ENCODE data around the gene MPP2.
"Not testable (repeated sequence)": the region's sequence is repeated elsewhere in the genome, so short reads cannot be mapped to it uniquely, and the experiment has no call there.

Gene MPP2, protein sequence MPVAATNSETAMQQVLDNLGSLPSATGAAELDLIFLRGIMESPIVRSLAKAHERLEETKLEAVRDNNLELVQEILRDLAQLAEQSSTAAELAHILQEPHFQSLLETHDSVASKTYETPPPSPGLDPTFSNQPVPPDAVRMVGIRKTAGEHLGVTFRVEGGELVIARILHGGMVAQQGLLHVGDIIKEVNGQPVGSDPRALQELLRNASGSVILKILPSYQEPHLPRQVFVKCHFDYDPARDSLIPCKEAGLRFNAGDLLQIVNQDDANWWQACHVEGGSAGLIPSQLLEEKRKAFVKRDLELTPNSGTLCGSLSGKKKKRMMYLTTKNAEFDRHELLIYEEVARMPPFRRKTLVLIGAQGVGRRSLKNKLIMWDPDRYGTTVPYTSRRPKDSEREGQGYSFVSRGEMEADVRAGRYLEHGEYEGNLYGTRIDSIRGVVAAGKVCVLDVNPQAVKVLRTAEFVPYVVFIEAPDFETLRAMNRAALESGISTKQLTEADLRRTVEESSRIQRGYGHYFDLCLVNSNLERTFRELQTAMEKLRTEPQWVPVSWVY

DNA sequence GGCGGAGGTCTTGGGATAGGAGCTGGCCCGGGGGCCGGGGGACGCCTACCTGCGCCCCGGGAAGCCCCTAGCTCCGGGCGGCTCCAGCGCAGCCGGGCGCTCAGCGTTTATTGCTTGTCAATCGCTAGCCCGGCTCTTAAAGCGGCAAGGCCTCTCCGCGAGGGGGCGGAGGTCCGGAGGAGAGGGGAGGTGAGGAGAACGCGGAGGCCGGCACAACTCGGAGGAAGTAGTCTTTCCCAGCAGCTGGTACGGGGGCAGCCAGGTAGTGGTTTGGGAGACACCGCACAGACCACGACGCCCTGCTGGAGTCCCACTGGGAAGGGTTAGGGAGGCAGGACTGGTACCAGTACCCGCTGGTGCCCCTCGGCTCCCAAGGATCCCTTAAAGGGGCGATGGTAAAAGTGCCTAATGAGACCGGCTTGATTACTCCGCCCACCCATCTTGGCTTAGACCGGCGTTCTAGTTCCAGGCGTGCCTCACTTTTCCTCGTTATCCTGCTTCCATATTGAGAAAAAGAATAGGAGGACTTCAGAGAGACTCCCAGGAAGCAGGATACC, at the start of gene MPP2:
MPP2 (minus strand) TSS at position 112 of the 557 bp plus-strand sequence. CDS start 3,076 bp downstream, outside the sequence.
- peak; percentile 87 for DNase-seq (ENCODE audit: low spot score)

GRCh38 chr17:43956222-43956621, 48.9 kb upstream of the MPP2 start:
- DNase-seq (ENCODE audit: low spot score): no peak

DNA sequence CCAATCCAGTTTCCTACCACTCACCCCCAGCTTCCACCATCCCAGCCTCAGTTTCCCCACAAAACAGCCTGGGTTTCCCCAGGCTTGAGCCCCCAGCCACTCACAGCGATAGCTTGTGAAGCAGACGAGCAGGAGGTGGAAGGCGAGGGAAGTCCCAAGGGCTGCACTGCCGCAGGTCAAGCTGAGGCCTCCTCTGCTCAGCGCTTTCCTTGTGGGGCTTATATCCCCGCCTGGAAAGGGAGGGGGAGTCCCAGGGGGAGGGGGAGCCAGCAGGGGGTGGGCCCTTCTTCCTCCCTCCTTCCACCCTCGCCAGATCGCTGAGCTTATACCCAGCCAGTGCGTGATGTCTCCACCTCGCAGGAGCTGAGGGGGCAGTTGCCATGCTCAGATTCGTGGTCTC, 46.4 kb upstream of the MPP2 start, which contains the start of gene PYY:
PYY (minus strand) TSS at position 195 of the 400 bp plus-strand sequence. CDS start 457 bp downstream, outside the sequence.
- no peak for DNase-seq (ENCODE audit: low spot score)

GRCh38 chr17:43952724-43953666, 45.7 kb upstream of the MPP2 start:
- no peak for DNase-seq (ENCODE audit: low spot score)

DNA sequence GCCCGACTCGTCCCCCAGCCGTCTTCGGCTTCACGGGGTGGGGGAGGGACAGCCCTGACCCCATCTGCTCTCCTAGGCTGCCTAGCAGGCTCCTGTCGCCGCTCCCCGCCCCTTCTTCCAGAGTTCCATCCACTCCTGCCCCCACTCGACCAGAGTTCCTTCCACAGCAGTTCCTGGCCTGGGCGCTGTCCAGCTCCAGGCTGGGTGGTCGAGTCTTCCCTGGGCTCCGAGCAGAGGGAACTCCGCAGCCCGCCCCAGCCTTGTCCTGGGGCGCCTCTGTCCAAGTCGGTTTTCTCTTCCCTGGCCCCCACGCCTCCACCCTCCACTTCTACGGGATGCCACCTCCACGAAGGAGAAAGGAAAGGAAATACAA, 45.0 kb upstream of the MPP2 start:
- DNase-seq (ENCODE audit: low spot score): no peak

DNA sequence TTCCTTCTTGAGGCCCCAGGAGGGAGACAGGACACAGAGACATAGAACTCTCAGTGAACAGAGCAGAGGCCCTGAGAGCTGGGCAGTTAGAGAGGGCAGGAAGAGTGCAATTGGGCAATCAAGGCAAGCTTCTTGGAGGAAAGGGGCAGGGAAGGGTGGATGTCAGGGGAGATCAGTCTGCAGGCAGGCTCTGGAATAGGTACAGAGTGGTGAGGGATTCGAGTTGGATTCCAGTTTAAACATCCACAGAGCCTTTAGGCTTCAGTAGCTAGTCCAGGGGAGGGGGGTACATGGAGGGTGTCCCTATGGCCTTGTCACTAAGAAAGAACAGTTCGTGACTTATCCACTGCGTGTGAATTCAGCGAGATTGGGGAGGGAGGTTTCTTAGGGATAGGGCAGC, 44.4 kb upstream of the MPP2 start:
- no peak for DNase-seq (ENCODE audit: low spot score)

DNA sequence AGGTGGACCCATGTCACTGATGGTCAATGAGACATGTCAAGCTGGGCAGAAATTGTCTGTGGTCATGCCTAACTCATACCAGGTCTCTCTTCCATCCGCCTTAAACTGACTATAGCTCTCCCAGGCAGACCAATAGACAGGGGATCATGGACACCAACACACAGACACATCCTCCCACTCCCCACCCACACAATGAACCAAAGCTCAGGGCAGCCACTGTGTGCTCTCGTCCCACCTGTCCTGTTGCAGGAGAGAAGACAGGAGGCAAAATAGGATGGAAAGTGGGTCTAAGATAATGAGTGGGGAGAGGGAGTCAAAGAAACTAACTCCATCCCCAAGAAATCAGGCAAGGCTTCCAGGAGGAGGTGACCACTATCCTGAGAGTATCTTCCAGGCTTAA, 43.2 kb upstream of the MPP2 start:
- no peak for DNase-seq (ENCODE audit: low spot score)

DNA sequence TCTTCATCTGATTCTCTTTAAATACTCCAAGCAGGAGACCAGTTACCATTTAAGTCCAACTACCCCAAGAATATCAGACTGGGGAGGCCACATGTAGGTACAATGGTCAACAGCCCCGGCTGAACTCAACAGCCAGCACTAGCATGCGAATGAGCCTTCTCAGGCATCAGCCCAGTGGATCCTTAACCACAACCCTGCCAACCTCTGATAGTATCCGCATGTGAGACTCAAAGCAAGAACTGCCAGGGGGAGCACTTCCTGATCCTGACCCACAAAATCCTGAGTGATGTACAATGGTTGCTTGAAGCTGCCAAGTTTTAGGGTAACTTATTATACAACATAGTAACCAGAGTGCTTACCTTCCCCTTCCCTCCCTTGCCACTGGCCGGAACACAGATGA, 42.4 kb upstream of the MPP2 start:
- DNase-seq (ENCODE audit: low spot score): peak; percentile 53

GRCh38 chr17:43946781-43947180, 39.4 kb upstream of the MPP2 start:
- DNase-seq (ENCODE audit: low spot score): no peak

DNA sequence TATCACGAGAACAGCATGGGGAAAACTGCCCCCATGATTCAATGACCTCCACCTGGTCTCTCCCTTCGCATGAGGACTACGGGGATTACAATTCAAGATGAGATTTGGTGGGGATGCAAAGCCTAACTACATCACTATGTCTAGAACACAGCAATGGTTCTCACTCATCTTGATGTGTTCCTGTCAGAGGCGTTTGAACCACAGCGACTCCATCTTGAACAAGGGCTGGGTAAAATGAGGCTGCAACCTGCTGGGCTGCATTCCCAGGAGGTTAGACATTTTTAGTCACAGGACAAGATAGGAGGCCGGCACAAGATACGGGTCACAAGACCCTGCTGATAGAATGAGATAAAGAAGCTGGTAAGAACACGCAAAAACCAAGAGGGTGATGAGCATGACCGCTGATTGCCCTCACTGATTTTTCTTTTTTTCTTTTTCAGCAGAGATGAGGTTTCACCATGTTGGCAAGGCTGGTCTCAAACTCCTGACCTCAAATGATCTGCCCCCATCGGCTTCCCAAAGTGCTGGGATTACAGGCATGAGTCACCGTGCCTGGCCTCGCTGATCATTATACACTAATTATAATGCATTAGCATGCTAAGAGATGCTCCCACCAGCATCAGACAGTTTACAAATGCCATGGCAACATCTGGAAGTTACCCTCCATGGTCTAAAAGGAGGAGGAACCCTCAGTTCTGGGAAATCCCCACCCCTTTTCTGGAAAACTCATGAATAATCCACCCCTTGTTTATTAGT, 37.9 kb upstream of the MPP2 start:
- no peak for DNase-seq (ENCODE audit: low spot score)

DNA sequence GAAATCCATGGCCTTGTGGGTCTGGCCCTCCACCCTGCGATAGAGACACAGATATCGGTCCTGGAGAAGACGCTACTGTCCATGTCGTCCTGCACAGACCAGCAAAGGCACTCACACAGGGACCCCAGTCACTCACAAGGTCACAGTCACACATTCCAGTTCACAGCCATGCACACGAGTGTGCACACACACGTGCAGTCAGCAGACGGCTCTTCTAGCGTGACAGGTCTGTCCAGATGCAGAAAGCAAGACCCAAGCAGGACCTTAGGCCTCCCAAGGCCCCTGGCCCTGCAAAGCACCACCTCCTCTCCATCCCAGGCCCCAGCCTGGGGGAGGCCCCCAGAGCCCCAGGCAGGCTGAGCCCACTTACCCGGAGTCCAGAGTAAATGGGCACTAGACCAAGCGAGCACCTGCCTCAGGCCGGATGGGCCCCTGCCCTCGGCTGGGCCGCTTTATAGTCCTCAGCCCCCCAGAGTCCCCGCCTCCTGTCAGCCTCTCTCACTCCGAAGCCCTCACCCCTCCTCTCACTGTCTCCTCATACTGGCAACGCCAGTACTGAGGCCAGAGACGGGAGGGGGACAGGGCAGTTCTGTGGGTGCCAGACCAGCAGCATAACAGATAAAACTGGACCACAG, 34.8 kb upstream of the MPP2 start, which contains the start of gene PPY:
PPY (minus strand) TSS at position 426 of the 635 bp plus-strand sequence. CDS start 822 bp downstream, outside the sequence.
- DNase-seq (ENCODE audit: low spot score): peak; percentile 50

DNA sequence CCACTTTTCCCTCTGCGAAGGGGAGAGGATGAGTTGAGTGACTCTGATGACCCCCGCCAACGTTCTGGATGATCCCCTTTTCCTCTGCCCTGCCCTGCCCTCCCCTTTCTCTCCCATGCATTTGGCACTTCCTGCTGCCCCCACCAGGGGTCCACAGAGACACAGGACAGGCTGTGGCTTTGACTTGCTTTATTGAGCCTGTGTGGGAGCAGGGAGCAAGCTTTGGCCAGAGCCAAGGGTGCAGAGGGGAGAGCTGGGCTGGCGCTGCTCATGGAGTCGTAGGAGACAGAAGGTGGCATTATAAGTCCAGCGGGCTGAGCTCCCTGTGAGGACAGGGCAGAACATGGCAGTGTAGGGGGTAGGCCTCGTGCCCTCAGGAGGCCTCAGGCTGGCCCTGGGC, 33.3 kb upstream of the MPP2 start:
- no peak for DNase-seq (ENCODE audit: low spot score)

- no peak for DNase-seq (ENCODE audit: low spot score)
These were observed 32.5 kb upstream of the MPP2 start for GRCh38 chr17:43939886-43940285.

GRCh38 chr17:43939452-43939851, 32.1 kb upstream of the MPP2 start:
- DNase-seq (ENCODE audit: low spot score): not testable (repeated sequence)

DNA sequence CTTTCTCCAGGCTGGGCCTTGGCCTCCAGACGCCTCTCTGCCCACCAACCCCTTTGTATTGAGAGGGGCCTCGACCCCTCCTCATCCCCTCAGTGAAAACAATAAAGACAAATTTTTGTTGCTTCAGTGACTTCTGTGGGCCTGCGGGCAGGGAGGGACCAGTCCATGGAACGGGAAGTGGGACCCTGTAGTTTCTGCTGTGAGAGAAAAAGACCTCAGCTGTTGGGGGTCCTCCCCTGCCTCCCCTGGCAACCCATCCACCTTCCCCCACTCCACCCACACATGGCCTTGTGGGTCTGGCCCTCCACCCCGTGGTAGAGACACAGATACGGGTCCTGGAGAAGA, 31.5 kb upstream of the MPP2 start:
- DNase-seq (ENCODE audit: low spot score): no peak

- no peak for DNase-seq (ENCODE audit: low spot score)
These were observed 29.1 kb upstream of the MPP2 start for GRCh38 chr17:43936434-43936833.

GRCh38 chr17:43935926-43936261, 28.6 kb upstream of the MPP2 start:
- DNase-seq (ENCODE audit: low spot score): no peak

- DNase-seq (ENCODE audit: low spot score): no peak
These were observed 28.0 kb upstream of the MPP2 start for GRCh38 chr17:43935204-43935925.

GRCh38 chr17:43932923-43933322, 25.6 kb upstream of the MPP2 start:
- DNase-seq (ENCODE audit: low spot score): no peak

DNA sequence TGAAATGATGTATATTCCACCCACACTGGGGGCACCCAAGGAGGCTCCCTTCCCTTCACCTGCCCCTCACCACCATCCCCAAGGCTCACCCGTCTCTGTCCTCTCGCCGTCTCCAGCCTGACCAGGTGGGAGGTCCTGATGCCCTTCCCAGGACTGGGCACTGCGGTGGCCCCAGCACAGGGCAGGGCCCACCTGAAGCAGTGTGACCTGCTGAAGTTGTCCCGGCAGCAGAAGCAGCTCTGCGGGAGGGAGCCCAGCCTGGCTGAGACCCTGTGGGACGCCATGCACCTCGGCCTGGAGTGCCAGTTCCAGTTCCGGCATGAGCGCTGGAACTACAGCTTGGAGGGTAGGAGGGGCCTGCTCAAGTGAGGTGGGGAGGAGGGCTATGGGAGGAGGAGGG, 25.0 kb upstream of the MPP2 start:
- no peak for DNase-seq (ENCODE audit: low spot score)

Data from left forelimb (tissue), 1 donor.